ENCODE measurements around the gene DPYD. TPM values are rescaled to one million over a fixed set of nuclear protein-coding genes. Genes with fewer than 3 reads are reported as not detected.

Gene DPYD
- total RNA-seq, 1 experiment from 2014 or later, result 7.0 TPM

DNA sequence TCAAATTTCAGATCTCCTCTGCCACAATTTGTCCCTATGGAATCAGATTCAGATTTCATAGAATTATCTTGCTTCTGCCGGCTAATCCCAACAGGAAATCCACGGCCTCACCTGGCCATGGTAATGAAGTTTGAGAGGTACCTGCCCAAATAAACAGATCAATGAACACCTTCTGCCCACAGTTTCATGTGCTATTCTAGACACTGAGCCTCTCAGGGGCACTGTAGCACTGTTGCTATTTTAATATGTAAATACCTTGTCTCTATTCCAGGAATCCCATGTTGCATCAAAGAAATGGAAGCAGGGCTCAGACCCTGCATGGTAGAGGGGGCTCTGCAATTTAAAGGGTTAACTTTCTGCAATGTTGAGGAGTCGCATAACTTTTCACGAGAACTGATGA, 606.1 kb downstream of the DPYD start:
- CTCF ChIA-PET, result no interaction called here
- no TSS peak for BruUV-seq (replicated peaks)

DNA sequence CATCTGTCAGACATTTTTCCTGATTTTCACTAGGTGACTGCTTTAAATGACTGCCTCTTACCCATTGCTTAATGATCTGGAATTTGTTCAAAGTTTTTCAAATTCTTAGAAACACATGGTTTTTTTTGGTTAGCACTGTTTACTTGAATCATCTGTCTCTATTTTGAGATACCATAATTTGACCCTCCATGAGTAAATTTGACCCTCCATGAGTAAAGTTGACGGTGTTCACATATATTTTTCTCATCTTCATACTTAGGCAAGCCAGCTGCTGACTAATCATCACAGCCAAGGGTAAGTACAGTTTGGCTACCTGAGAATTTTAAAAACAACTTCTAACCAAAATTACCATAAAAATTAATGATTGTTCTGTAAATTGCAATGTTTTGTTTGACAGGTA, 612.7 kb downstream of the DPYD start:
- Histone ChIP-seq H3K9me3 (no peaks in the 10 kb centered on the region), H3K27me3 (replicated peaks; ENCODE audit: control insufficient read depth, insufficient read depth, low read length) (no peaks in the 10 kb centered on the region), H3K36me3 (ENCODE audit: control insufficient read depth, insufficient read depth, low read length) (no peaks in the 10 kb centered on the region), H3K4me1 (no peaks in the 10 kb centered on the region), H3K4me3 (ENCODE audit: low read depth, low read length) (no peak overlapping the region)
- Mint-ChIP-seq H3K36me3 (ENCODE audit: insufficient read depth, unreplicated experiment) (no peaks in the 10 kb centered on the region), H3K27me3 (ENCODE audit: insufficient read depth, unreplicated experiment) (no peaks in the 10 kb centered on the region), H3K4me1 (ENCODE audit: low read depth, unreplicated experiment) (no peaks in the 10 kb centered on the region), H3K9me3 (ENCODE audit: unreplicated experiment) (no peaks in the 10 kb centered on the region), H3K27ac (ENCODE audit: unreplicated experiment) (no peak overlapping the region), H3K4me3 (ENCODE audit: unreplicated experiment) (no peak overlapping the region)
- intact Hi-C loops (cut with micrococcal nuclease; ENCODE audit: unreplicated experiment), result no loop called here
- DNase-seq, result no peak
- BruUV-seq (replicated peaks), result no TSS peak
- CTCF ChIA-PET, result no interaction called here
- POLR2A ChIA-PET, result no interaction called here
- TF ChIP-seq, protein P1, sequence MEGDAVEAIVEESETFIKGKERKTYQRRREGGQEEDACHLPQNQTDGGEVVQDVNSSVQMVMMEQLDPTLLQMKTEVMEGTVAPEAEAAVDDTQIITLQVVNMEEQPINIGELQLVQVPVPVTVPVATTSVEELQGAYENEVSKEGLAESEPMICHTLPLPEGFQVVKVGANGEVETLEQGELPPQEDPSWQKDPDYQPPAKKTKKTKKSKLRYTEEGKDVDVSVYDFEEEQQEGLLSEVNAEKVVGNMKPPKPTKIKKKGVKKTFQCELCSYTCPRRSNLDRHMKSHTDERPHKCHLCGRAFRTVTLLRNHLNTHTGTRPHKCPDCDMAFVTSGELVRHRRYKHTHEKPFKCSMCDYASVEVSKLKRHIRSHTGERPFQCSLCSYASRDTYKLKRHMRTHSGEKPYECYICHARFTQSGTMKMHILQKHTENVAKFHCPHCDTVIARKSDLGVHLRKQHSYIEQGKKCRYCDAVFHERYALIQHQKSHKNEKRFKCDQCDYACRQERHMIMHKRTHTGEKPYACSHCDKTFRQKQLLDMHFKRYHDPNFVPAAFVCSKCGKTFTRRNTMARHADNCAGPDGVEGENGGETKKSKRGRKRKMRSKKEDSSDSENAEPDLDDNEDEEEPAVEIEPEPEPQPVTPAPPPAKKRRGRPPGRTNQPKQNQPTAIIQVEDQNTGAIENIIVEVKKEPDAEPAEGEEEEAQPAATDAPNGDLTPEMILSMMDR (IDR thresholded peaks at IDR 0.05; ENCODE audit: insufficient read depth in 1 of 2, low read depth in 1 of 2, low read length in 1 of 2, severe bottlenecking in 1 of 2, unreplicated experiment in 1 of 2), result no peak

More for the DNA sequence above, 606.1 kb downstream of the DPYD start:
- intact Hi-C loops (cut with micrococcal nuclease; ENCODE audit: unreplicated experiment), result no loop called here
- Mint-ChIP-seq H3K36me3 (ENCODE audit: insufficient read depth, unreplicated experiment) (no peaks in the 10 kb centered on the region), H3K4me1 (ENCODE audit: low read depth, unreplicated experiment) (no peaks in the 10 kb centered on the region), H3K27me3 (ENCODE audit: insufficient read depth, unreplicated experiment) (no peaks in the 10 kb centered on the region), H3K4me3 (ENCODE audit: unreplicated experiment) (no peak overlapping the region), H3K9me3 (ENCODE audit: unreplicated experiment) (no peaks in the 10 kb centered on the region), H3K27ac (ENCODE audit: unreplicated experiment) (no peak overlapping the region)
- DNase-seq, result no peak
- Histone ChIP-seq H3K4me1 (no peaks in the 10 kb centered on the region), H3K27me3 (replicated peaks; ENCODE audit: control insufficient read depth, insufficient read depth, low read length) (no peaks in the 10 kb centered on the region), H3K4me3 (ENCODE audit: low read depth, low read length) (no peak overlapping the region), H3K36me3 (ENCODE audit: control insufficient read depth, insufficient read depth, low read length) (no peaks in the 10 kb centered on the region), H3K9me3 (no peaks in the 10 kb centered on the region)
- TF ChIP-seq, protein P1 (IDR thresholded peaks at IDR 0.05; ENCODE audit: insufficient read depth in 1 of 2, low read depth in 1 of 2, low read length in 1 of 2, severe bottlenecking in 1 of 2, unreplicated experiment in 1 of 2), result no peak
- POLR2A ChIA-PET, result no interaction called here

DNA sequence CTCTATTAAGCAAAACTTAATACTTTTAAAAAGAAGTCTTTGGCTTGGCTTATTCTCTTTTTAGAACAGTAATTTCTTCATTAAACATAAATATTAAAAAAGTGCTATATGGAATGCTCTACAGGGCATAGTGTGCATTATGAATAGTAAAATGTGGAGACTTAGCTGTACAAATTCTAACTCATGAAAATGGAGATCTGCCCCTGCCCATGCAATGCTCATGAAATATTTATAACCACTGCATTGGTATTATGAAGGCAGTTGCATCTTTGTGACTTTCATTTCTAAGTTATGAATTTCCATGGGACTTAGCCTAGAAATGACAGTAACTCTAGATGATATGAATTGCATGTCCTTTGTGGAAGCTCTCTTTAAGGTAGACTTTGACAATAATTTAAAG, 613.3 kb downstream of the DPYD start:
- H3K4me1 ChIP-seq, result no peaks in the 10 kb centered on the region
- no TSS peak for BruUV-seq (replicated peaks)
- H3K4me3 ChIP-seq (ENCODE audit: low read depth, low read length), result no peak overlapping the region
- POLR2A ChIA-PET, result no interaction called here
- no peak for DNase-seq
- Mint-ChIP-seq H3K27me3 (ENCODE audit: insufficient read depth, unreplicated experiment) (no peaks in the 10 kb centered on the region), H3K36me3 (ENCODE audit: insufficient read depth, unreplicated experiment) (no peaks in the 10 kb centered on the region), H3K27ac (ENCODE audit: unreplicated experiment) (no peak overlapping the region), H3K4me3 (ENCODE audit: unreplicated experiment) (no peak overlapping the region), H3K4me1 (ENCODE audit: low read depth, unreplicated experiment) (no peaks in the 10 kb centered on the region), H3K9me3 (ENCODE audit: unreplicated experiment) (no peaks in the 10 kb centered on the region)
- H3K9me3 ChIP-seq, result no peaks in the 10 kb centered on the region
- intact Hi-C loops (cut with micrococcal nuclease; ENCODE audit: unreplicated experiment), result no loop called here
- no peaks in the 10 kb centered on the region for H3K27me3 ChIP-seq (replicated peaks; ENCODE audit: control insufficient read depth, insufficient read depth, low read length)
- CTCF ChIA-PET, result no interaction called here
- TF ChIP-seq, protein P1 (IDR thresholded peaks at IDR 0.05; ENCODE audit: insufficient read depth in 1 of 2, low read depth in 1 of 2, low read length in 1 of 2, severe bottlenecking in 1 of 2, unreplicated experiment in 1 of 2), result no peak
- H3K36me3 ChIP-seq (ENCODE audit: control insufficient read depth, insufficient read depth, low read length), result no peaks in the 10 kb centered on the region
